Mesendoderm (in vitro differentiated cells): Measurements from ENCODE around the gene GPX7.

Experiments used
- DNase-seq: peaks from one replicate; pipeline ENCODE4 v3.0.0; 2013
- H2AK5ac ChIP-seq: 2 replicates; pipeline ENCODE4 v1.6.1; 2013; ENCODE audit warnings: low read length, inconsistent platforms
- H2BK120ac ChIP-seq: 2 replicates; pipeline ENCODE4 v1.6.1; 2013; ENCODE audit warnings: low read depth, mild to moderate bottlenecking, low read length, moderate library complexity, mixed read lengths
- H2BK15ac ChIP-seq: replicated peaks from 2 replicates; pipeline ENCODE4 v1.6.1; 2013; ENCODE audit warnings: low read depth, mild to moderate bottlenecking, moderate library complexity
- H2BK5ac ChIP-seq: 2 replicates; pipeline ENCODE4 v1.6.1; 2013; ENCODE audit warnings: low read length, inconsistent platforms
- H3K18ac ChIP-seq: 2 replicates; pipeline ENCODE4 v1.6.1; 2013; ENCODE audit warnings: mild to moderate bottlenecking, low read length, mixed read lengths
- H3K23ac ChIP-seq: one replicate; pipeline ENCODE4 v1.6.1; 2013; ENCODE audit warnings: low read length
- H3K27ac ChIP-seq: 2 replicates; pipeline ENCODE4 v1.5.1; 2013; ENCODE audit warnings: low read depth, mild to moderate bottlenecking, inconsistent platforms, low read length, moderate library complexity
- H3K27me3 ChIP-seq: 2 replicates; pipeline ENCODE4 v1.6.1; 2013; ENCODE audit warnings: low read length, control low read depth, mild to moderate bottlenecking, inconsistent platforms; ENCODE audit not compliant: insufficient read depth, poor library complexity
- H3K36me3 ChIP-seq: 2 replicates; pipeline ENCODE4 v1.6.1; 2013; ENCODE audit warnings: low read length, inconsistent platforms; ENCODE audit not compliant: control insufficient read depth, insufficient read depth
- H3K4ac ChIP-seq: one replicate; pipeline ENCODE4 v1.6.1; 2013; ENCODE audit warnings: low read depth, mild to moderate bottlenecking, low read length, moderate library complexity
- H3K4me1 ChIP-seq: 2 replicates; pipeline ENCODE4 v1.6.1; 2013; ENCODE audit warnings: low read depth, low read length, inconsistent platforms; ENCODE audit not compliant: control insufficient read depth
- H3K4me2 ChIP-seq: 2 replicates; pipeline ENCODE4 v1.6.1; 2013; ENCODE audit warnings: low read length
- H3K4me3 ChIP-seq: 2 replicates; pipeline ENCODE4 v1.5.1; 2013; ENCODE audit warnings: mild to moderate bottlenecking, low read length
- H3K56ac ChIP-seq: one replicate; pipeline ENCODE4 v1.6.1; 2013; ENCODE audit warnings: low read length
- H3K79me1 ChIP-seq: 2 replicates; pipeline ENCODE4 v1.6.1; 2013; ENCODE audit warnings: low read length, inconsistent platforms
- H3K79me2 ChIP-seq: 2 replicates; pipeline ENCODE4 v1.6.1; 2013; ENCODE audit warnings: mild to moderate bottlenecking, low read length; ENCODE audit not compliant: control insufficient read depth, insufficient read depth
- H3K9ac ChIP-seq: 2 replicates; pipeline ENCODE4 v1.6.1; 2013; ENCODE audit warnings: low read length, inconsistent platforms
- H4K5ac ChIP-seq: one replicate; pipeline ENCODE4 v1.6.1; 2013; ENCODE audit warnings: low read length
- H4K8ac ChIP-seq: one replicate; pipeline ENCODE4 v1.6.1; 2013; ENCODE audit warnings: low read depth, mild to moderate bottlenecking, control low read depth, low read length, moderate library complexity
- WGBS: extraction: QIAGEN DNeasy Blood & Tissue Kit; methylation state at CpG from one replicate; pipeline ENCODE4 v1.1.7; 2013; ENCODE audit warnings: low lambda C conversion rate, missing lambda C conversion rate; ENCODE audit not compliant: insufficient coverage; ENCODE audit errors: extremely low coverage; 5-methylcytosine and 5-hydroxymethylcytosine counted together

GPX7 gene

DNA sequence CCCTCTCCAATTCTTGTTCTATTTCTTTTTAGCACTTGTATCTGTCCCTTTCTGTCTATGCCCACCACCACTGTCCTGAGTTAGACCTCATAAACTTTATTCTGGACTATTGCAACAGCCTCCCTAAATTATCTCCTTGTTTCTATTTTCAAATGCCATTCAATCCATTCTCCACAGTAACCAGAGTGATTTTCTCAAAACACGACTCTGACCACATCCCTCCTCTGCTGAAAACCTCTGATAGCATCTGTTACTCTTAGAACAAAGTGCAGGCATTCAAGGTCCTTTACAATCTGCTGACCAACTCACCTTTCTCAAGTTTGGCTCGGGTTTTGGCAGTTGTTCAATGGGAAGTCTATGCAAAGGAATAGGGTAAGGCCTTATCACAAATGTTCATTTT is 22.8 kb upstream of the GPX7 start:
- Histone ChIP-seq H3K4ac (no peak overlapping the region), H3K18ac (no peak overlapping the region), H3K27ac (no peak overlapping the region), H4K8ac (no peak overlapping the region), H4K5ac (no peak overlapping the region), H3K9ac (no peak overlapping the region), H2AK5ac (no peak overlapping the region), H3K79me1 (no peaks in the 10 kb centered on the region), H2BK120ac (no peak overlapping the region), H3K27me3 (no peaks in the 10 kb centered on the region), H3K23ac (no peak overlapping the region), H3K36me3 (no peaks in the 10 kb centered on the region), H3K4me2 (no peak overlapping the region), H2BK5ac (no peak overlapping the region), H3K4me1 (no peaks in the 10 kb centered on the region), H2BK15ac (no peak overlapping the region), H3K56ac (no peak overlapping the region), H3K4me3 (no peak overlapping the region), H3K79me2 (no peaks in the 10 kb centered on the region)
- no CpG with 5 or more reads among the region's 2 CpGs for WGBS
- DNase-seq, result no peak

DNA sequence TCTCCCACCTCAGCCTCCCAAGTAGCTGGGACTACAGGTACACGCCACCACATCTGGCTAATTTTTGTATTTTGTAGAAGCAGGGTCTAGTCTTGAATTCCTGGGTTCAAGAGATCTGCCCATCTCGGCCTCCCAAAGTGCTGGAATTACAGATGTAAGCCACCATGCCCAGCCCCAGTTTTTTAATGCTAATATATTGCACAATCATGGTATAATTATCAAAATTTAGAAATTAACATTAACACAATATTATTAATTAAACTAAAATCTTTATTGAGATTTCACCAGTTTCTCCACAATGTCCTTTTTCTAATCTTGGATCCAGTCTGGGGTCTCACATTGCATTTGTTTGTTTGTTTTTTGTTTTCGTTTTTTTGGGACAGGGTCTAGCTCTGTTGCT is 21.9 kb upstream of the GPX7 start:
- no peak overlapping the region for H3K4ac ChIP-seq

DNA sequence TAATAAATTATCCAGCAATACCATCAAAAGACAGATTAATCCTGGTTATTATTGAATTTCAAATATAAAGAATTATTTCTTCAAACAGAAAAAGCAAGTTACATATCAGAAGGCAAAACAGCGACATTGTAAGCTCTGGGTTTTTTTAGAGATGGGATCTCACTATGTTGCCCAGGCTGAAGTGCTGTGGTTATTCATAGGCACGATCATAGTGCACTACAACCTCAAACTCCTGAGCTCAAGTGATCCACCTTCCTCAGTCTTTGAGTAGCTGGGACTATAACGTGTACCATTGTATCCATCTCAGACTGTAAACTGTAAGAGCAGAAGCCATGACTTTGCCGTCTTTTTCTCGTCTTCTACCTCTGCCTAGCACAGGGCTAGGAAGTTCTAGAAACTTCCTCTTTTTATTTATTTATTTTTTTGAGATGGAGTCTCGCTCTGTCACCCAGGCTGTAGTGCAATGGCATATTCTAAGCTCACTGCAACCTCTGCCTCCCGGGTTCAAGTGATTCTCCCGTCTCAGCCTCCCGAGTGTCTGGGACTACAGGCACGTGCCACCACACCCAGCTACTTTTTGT is 20.0 kb upstream of the GPX7 start:
- H3K79me1 ChIP-seq, result no peaks in the 10 kb centered on the region
- no peak overlapping the region for H3K4ac ChIP-seq
- H3K18ac ChIP-seq, result no peak overlapping the region
- no peaks in the 10 kb centered on the region for H3K4me1 ChIP-seq
- no peak overlapping the region for H3K4me3 ChIP-seq
- H3K56ac ChIP-seq, result no peak overlapping the region
- no peak overlapping the region for H2BK15ac ChIP-seq
- no peaks in the 10 kb centered on the region for H3K79me2 ChIP-seq
- DNase-seq, result no peak
- no peak overlapping the region for H4K5ac ChIP-seq
- no peak overlapping the region for H3K4me2 ChIP-seq
- no CpG with 5 or more reads among the region's 10 CpGs for WGBS
- no peak overlapping the region for H2BK5ac ChIP-seq
- no peak overlapping the region for H3K27ac ChIP-seq
- H3K23ac ChIP-seq, result no peak overlapping the region
- no peak overlapping the region for H4K8ac ChIP-seq
- H2AK5ac ChIP-seq, result no peak overlapping the region
- no peaks in the 10 kb centered on the region for H3K27me3 ChIP-seq
- H3K9ac ChIP-seq, result no peak overlapping the region
- H2BK120ac ChIP-seq, result no peak overlapping the region
- no peaks in the 10 kb centered on the region for H3K36me3 ChIP-seq

More for the DNA sequence above, 21.9 kb upstream of the GPX7 start:
- Histone ChIP-seq H3K4me1 (no peaks in the 10 kb centered on the region), H3K4me3 (no peak overlapping the region), H3K4me2 (no peak overlapping the region), H3K18ac (no peak overlapping the region), H3K56ac (no peak overlapping the region), H3K23ac (no peak overlapping the region), H3K79me2 (no peaks in the 10 kb centered on the region), H2BK5ac (no peak overlapping the region), H4K5ac (no peak overlapping the region), H3K36me3 (no peaks in the 10 kb centered on the region), H2AK5ac (no peak overlapping the region), H3K9ac (no peak overlapping the region), H2BK15ac (no peak overlapping the region), H3K27ac (no peak overlapping the region), H3K27me3 (no peaks in the 10 kb centered on the region), H4K8ac (no peak overlapping the region), H2BK120ac (no peak overlapping the region), H3K79me1 (no peaks in the 10 kb centered on the region)
- no CpG with 5 or more reads among the region's 3 CpGs for WGBS
- no peak for DNase-seq

DNA sequence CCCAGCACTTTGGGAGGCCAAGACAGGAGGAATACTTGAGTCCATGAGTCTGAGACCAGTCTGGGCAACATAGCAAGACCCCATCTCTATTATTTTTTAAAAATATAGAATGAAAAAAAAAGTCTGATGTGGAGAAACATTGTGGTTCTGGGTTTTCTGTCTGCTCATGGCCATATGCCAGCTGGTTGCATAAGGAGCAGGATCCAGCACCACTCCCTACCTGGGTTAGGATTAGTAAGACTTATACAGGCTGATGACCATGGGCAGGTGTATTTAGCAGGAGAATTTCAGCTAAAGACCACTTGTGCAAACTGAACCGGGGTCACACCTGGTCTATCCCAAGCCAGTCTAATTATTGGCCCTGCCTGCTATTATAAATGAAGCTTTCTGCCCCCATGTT is 16.7 kb upstream of the GPX7 start:
- Histone ChIP-seq H4K5ac (no peak overlapping the region), H2AK5ac (no peak overlapping the region), H4K8ac (no peak overlapping the region), H2BK15ac (no peak overlapping the region), H3K79me1 (no peaks in the 10 kb centered on the region), H3K27me3 (no peaks in the 10 kb centered on the region), H3K4ac (no peak overlapping the region), H3K4me2 (no peak overlapping the region), H2BK5ac (no peak overlapping the region), H3K9ac (no peak overlapping the region), H3K4me3 (no peak overlapping the region), H3K56ac (no peak overlapping the region), H3K79me2 (no peaks in the 10 kb centered on the region), H2BK120ac (no peak overlapping the region), H3K4me1 (no peaks in the 10 kb centered on the region), H3K36me3 (no peaks in the 10 kb centered on the region), H3K27ac (no peak overlapping the region), H3K18ac (no peak overlapping the region), H3K23ac (no peak overlapping the region)
- DNase-seq, result no peak
- WGBS, result no CpG with 5 or more reads among the region's 1 CpG

DNA sequence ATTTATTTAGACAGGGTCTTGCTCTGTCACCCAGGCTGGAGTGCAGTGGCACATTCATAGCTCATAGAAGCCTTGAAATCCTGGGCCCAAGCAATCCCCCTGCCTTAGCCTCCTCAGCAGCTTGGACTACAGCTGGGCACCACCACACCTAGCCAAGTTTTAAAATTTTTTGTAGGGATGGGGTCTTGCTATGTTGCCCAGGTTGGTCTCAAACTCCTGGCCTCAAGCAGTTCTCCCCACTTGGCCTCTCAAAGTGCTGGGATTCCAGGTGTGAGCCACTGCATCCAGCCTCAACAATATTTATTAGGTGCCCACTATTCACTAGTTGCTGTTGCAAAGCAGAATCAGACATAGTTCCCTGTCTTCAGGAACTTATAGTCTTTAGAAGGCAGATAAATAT is 14.1 kb upstream of the GPX7 start:
- no peaks in the 10 kb centered on the region for H3K4me1 ChIP-seq
- no peak overlapping the region for H3K4me3 ChIP-seq

DNA sequence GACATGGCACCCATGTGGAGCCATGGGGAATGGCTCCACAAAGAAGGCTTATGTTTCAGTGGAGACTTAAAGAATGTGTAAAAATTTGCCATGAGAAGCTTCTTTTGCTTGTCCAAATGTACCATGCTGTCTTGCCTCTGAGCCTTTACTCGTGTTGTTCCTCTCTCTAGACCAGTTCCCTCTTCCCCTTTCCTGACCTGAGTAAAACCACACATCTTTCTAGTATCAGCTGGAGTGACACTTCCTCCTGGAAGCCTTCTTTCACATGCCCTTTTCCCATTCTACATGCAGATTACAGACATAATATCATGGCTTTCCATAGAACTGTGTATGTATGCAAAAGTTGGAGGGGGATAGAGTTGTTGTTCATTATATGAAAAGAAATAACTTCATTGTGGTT is 13.6 kb upstream of the GPX7 start:
- Histone ChIP-seq H4K5ac (no peak overlapping the region), H3K27me3 (no peaks in the 10 kb centered on the region), H2BK120ac (no peak overlapping the region), H3K27ac (no peak overlapping the region), H3K4ac (no peak overlapping the region), H3K9ac (no peak overlapping the region), H3K36me3 (no peaks in the 10 kb centered on the region), H3K79me2 (no peaks in the 10 kb centered on the region), H3K79me1 (no peaks in the 10 kb centered on the region), H3K18ac (no peak overlapping the region), H3K4me1 (no peaks in the 10 kb centered on the region), H2BK15ac (no peak overlapping the region), H3K4me2 (no peak overlapping the region), H3K56ac (no peak overlapping the region), H2AK5ac (no peak overlapping the region), H4K8ac (no peak overlapping the region), H2BK5ac (no peak overlapping the region), H3K23ac (no peak overlapping the region), H3K4me3 (no peak overlapping the region)
- DNase-seq, result no peak
- no CpG with 5 or more reads among the region's 1 CpG for WGBS

More for the DNA sequence above, 14.1 kb upstream of the GPX7 start:
- H3K79me1 ChIP-seq, result no peaks in the 10 kb centered on the region
- H3K56ac ChIP-seq, result no peak overlapping the region
- no peak overlapping the region for H3K23ac ChIP-seq
- H2AK5ac ChIP-seq, result no peak overlapping the region
- no peak overlapping the region for H2BK5ac ChIP-seq
- no peak for DNase-seq
- H3K9ac ChIP-seq, result no peak overlapping the region
- H4K5ac ChIP-seq, result no peak overlapping the region
- no peak overlapping the region for H3K27ac ChIP-seq
- no peak overlapping the region for H3K4me2 ChIP-seq
- no peak overlapping the region for H3K18ac ChIP-seq
- no peak overlapping the region for H3K4ac ChIP-seq
- H3K79me2 ChIP-seq, result no peaks in the 10 kb centered on the region
- no peak overlapping the region for H2BK120ac ChIP-seq
- H2BK15ac ChIP-seq, result no peak overlapping the region
- no peaks in the 10 kb centered on the region for H3K27me3 ChIP-seq
- no peaks in the 10 kb centered on the region for H3K36me3 ChIP-seq
- no peak overlapping the region for H4K8ac ChIP-seq
